ENCODE measurements around the gene LLGL2.

Gene LLGL2

DNA sequence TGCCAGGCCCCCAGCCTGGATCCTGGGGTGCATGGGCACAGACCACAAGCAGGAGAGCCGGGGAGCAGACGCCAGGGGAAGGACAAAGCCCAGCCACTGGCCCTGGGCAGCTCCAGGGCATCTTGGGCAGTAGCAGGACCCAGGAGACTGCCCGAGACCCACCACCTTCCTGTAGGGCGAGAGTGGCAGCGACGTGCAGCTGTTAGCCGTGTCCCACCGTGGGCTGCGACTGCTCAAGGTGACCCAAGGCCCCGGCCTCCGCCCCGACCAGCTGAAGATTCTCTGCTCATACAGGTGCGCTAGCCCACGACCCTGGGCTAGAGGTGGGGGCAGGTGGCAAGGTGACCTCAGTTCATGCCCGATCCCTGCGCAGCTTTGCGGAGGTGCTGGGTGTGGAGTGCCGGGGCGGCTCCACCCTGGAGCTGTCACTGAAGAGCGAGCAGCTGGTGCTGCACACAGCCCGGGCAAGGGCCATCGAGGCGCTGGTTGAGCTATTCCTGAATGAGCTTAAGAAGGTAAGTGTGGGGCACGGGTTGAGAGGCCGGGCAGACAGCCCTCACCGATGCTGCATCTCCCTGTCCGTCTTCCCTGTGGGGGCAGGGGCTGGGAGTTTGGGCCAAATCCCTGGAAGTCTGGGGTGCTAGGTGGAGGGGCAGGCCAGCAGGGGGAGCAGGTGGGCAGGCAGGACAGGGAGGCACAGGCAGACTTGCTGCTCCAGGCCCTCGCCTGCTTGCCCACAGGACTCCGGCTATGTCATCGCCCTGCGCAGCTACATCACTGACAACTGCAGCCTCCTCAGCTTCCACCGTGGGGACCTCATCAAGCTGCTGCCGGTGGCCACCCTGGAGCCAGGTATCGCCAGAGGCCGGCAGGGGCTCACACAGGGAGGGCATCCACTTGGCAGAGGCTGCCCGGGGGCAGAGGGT, 94.3 kb downstream of the LLGL2 start:
- peak; percentile 4 for DNase-seq

GRCh38 chr17:75621489-75621888, 96.0 kb downstream of the LLGL2 start:
- DNase-seq: no peak

DNA sequence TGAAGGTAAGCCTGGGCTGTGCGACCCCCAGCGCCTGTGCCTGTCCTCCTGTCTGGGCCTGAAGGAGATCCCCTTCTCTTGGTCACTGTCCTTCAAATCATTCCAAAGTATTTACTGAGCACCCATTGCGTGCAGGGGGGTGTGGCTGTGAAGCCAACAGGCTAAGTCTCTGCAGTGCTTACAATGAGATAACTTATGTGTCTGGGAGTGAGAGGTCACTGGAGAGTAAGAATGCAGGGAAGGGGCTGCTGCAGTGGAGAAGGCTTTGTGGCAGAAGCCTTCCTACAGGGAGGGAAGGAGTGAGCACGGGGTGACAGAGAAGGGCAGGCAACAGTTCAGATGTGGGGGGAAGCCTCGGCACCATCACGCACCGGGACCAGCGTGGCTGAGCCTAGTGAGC, 96.6 kb downstream of the LLGL2 start:
- no peak for DNase-seq

DNA sequence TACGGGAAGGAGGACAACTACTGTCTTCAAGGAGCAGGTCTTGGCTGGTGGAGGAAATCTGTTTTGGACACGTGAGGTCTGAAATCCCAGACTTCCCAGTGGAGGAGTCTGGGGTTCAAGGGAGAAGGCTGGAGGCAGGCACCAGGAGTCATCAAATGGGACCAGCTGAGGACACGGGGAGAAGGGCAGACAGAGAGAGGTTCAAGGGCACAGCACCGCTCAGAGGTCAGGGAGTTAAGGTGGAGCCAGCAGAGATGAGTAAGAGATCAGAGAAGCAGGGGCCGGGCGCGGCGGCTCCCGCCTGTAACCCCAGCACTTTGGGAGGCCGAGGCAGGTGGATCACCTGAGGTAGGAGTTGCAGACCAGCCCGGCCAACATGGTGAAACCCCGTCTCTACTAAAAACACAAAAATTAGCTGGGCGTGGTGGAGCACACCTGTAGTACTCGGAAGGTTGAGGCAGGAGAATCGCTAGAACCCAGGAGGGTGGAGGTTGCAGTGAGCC, 97.3 kb downstream of the LLGL2 start:
- no peak for DNase-seq

- no peak for DNase-seq
Measured at GRCh38 chr17:75623386-75623785, 97.9 kb downstream of the LLGL2 start.

- DNase-seq: no peak
Measured at GRCh38 chr17:75624021-75624420, 98.5 kb downstream of the LLGL2 start.
